GM23248 (cell line): Measurements from ENCODE around the gene DMTF1. TPM values are rescaled to one million over a fixed set of nuclear protein-coding genes. Genes with fewer than 3 reads are reported as not detected.

Source experiments
- DNase-seq: peaks from one replicate; pipeline ENCODE4 v3.0.0-alpha.2; 2015
- H2AFZ ChIP-seq: fragments of 200-600 bp; sonication (generic); 2 replicates; pipeline ENCODE4 v1.6.1; 2016; ENCODE audit warnings: antibody characterized with exemption
- H3F3A ChIP-seq: fragments of 200-600 bp; sonication (generic); 2 replicates; pipeline ENCODE4 v1.6.1; 2016; ENCODE audit warnings: mild to moderate bottlenecking, antibody characterized with exemption, mixed run types; ENCODE audit not compliant: insufficient read depth
- H3K27ac ChIP-seq: fragments of 200-600 bp; sonication (generic); 2 replicates; pipeline ENCODE4 v1.5.1; 2016; ENCODE audit warnings: mild to moderate bottlenecking
- H3K27me3 ChIP-seq: fragments of 200-600 bp; sonication (generic); replicated peaks from 2 replicates; pipeline ENCODE4 v1.6.1; 2016; ENCODE audit warnings: mild to moderate bottlenecking; ENCODE audit not compliant: insufficient read depth
- H3K36me3 ChIP-seq: fragments of 200-600 bp; sonication (generic); 2 replicates; pipeline ENCODE4 v1.6.1; 2016; ENCODE audit warnings: low read depth, mild to moderate bottlenecking
- H3K4me1 ChIP-seq: fragments of 200-600 bp; sonication (generic); 2 replicates; pipeline ENCODE4 v1.6.1; 2016; ENCODE audit warnings: mild to moderate bottlenecking; ENCODE audit not compliant: insufficient read depth
- H3K4me2 ChIP-seq: fragments of 200-600 bp; sonication (generic); one replicate; pipeline ENCODE4 v1.6.1; 2016; ENCODE audit warnings: mild to moderate bottlenecking; ENCODE audit not compliant: unreplicated experiment
- H3K4me3 ChIP-seq: fragments of 200-600 bp; sonication (generic); 2 replicates; pipeline ENCODE4 v1.5.1; 2016; ENCODE audit warnings: mild to moderate bottlenecking
- H3K79me2 ChIP-seq: fragments of 200-600 bp; sonication (generic); 2 replicates; pipeline ENCODE4 v1.6.1; 2016; ENCODE audit warnings: mild to moderate bottlenecking; ENCODE audit not compliant: insufficient read depth
- H3K9ac ChIP-seq: fragments of 200-600 bp; sonication (generic); 2 replicates; pipeline ENCODE4 v1.6.1; 2016; ENCODE audit warnings: mild to moderate bottlenecking
- H3K9me2 ChIP-seq: fragments of 200-600 bp; sonication (generic); 2 replicates; pipeline ENCODE4 v1.6.1; 2016; ENCODE audit warnings: mixed run types, mild to moderate bottlenecking, moderate library complexity; ENCODE audit not compliant: insufficient read depth
- H3K9me3 ChIP-seq: fragments of 200-600 bp; sonication (generic); one replicate; pipeline ENCODE4 v1.6.1; 2017; ENCODE audit warnings: low read depth
- H4K20me1 ChIP-seq: fragments of 200-600 bp; sonication (generic); 2 replicates; pipeline ENCODE4 v1.6.0; 2016; ENCODE audit not compliant: insufficient read depth
- EZH2 ChIP-seq: fragments of 200-600 bp; sonication (generic); IDR thresholded peaks from 2 replicates; pipeline ENCODE4 v1.6.1; 2018; ENCODE audit warnings: antibody characterized with exemption, mild to moderate bottlenecking; ENCODE audit not compliant: insufficient read depth, poor library complexity, severe bottlenecking
- EZH2phosphoT487 ChIP-seq: fragments of 200-600 bp; sonication (generic); IDR thresholded peaks from 2 replicates; pipeline ENCODE4 v1.6.1; 2018; ENCODE audit warnings: antibody characterized with exemption, moderate library complexity, mild to moderate bottlenecking, low read depth; ENCODE audit not compliant: insufficient read depth
- WGBS, 2 experiments: methylation state at CpG; one replicate each; pipeline ENCODE4 v1.1.6; 2015 to 2017; ENCODE audit warnings: low lambda C conversion rate in 2 of 2, low coverage in 1 of 2; ENCODE audit errors: missing lambda C conversion rate in 2 of 2; 5-methylcytosine and 5-hydroxymethylcytosine counted together
- in situ Hi-C: fragments of 300-500 bp; cut with MboI; formaldehyde crosslinking; loops from 2 replicates; pipeline ENCODE4 v1.15.0; 2020
- polyA plus RNA-seq: library from polyadenylated mRNA; unstranded; fragments of >200 nt; fragmentation: Nextera tagmentation; extraction: Ambion mirVana; gene quantifications from 2 replicates; pipeline ENCODE4 v1.2.1, GENCODE V29; 2016
- total RNA-seq: library from RNA; depleted of rRNA; stranded (reverse); fragments of >200 nt; shearing (Covaris generic); gene quantifications from 2 replicates; pipeline ENCODE4 v1.2.3, GENCODE V29; 2014

Gene DMTF1
- total and polyA plus RNA-seq, 2 experiments from 2014 or later = 28.4 to 28.6 TPM

DNA sequence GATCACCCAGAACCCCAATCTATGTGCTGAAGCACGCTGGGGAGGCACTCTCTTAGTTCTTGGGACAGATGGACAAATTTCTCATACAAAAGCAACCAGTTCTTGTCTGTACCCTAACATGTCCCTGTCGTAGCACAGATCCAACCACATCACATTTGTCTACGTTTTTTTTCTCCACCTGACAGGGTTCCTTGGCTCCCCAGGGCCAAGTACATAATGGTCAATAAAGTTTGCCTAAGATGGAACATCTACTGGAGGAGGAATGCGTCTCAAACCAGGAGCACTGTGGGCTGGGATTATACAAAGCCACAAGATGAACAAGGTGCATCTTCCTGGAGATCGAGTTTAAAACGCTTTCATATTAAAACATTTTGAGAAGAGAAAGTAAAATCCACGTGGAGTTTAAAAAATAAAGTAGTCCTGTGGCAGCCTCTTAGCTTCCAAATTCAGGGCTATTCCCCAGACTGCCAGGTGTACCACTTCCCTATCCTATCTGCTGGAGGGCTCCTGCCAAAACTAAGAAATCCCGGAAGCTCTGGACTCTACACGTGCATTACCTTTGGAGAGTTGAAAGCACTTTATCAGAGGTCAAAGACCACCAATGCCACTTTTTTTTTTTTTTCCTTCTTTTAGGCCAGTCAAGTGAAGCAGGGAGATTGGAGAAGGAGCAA is 65.9 kb downstream of the DMTF1 start:
- peaks cover 13% of the 10 kb centered on the region; the same call in 1 of the 2 replicates for H3F3A ChIP-seq
- 0 out of 2 replicates have a peak overlapping the region, but pooled peaks have one; percentile 91 for H3K27ac ChIP-seq
- H3K9ac ChIP-seq = peak overlapping the region; percentile 99
- no peak for DNase-seq
- H3K9me2 ChIP-seq = no peaks in the 10 kb centered on the region
- no peak overlapping the region; the same call in 1 of the 2 replicates for H2AFZ ChIP-seq
- no peak for TF ChIP-seq EZH2
- TF ChIP-seq EZH2phosphoT487 = no peak
- peak overlapping the region; percentile 94 for H3K4me2 ChIP-seq
- peaks cover 77% of the 10 kb centered on the region for H3K79me2 ChIP-seq
- peak overlapping the region; percentile 99 for H3K4me3 ChIP-seq
- WGBS, 2 experiments = 65% methylated on average over 9 of the region's 9 CpGs
- no peaks in the 10 kb centered on the region for H3K27me3 ChIP-seq
- H3K36me3 ChIP-seq = no peaks in the 10 kb centered on the region
- H4K20me1 ChIP-seq = no peaks in the 10 kb centered on the region
- in situ Hi-C loops = no loop called here
- no peaks in the 10 kb centered on the region for H3K9me3 ChIP-seq
- H3K4me1 ChIP-seq = peaks cover 38% of the 10 kb centered on the region

DNA sequence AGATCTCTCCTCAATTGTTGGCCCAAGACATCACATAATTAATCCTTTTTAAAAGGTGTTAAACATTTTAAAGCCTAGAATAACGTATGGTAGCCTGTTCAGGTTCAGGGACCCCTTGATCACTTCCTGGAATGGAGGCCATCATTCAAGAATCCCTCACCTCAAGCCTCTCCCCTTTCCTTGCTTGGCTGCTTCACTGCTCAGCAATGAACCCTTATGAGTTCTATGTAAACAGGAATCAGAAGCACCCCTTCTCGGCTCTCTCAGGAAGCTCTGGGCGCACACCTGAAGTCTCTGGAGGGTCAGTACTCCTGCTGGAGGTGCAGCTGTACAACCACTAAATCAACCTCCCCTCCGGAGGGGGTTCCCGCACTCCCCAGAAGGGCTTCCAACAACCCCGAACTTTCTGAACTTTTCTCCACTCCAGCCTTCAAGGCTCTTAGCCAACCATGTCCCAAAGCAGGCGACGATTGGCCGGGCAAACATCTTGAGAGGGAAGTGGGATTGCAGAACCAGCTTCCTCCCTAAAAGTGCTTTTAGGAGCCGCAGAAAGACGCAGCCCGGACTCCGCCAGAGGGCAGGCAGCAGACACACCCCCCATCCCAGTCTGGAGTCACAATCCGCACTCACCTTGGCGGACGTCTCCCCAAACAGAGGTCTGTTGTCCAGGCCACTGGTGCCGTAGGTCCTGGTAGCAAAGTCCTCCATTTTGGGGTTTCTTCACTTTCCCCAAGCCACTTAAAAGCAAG is 66.7 kb downstream of the DMTF1 start:
- WGBS, 2 experiments = 0 to 2% methylated on average over 17 of the region's 17 CpGs
- Histone ChIP-seq H3K4me1 (peaks cover 30% of the 10 kb centered on the region), H3K27me3 (no peaks in the 10 kb centered on the region), H3K4me2 (peak overlapping the region; percentile 94), H3K27ac (peak overlapping the region; percentile 91), H3K9ac (peak overlapping the region; percentile 99), H2AFZ (peak overlapping the region; percentile 89), H3K9me2 (no peaks in the 10 kb centered on the region), H4K20me1 (no peaks in the 10 kb centered on the region), H3F3A (peaks cover 13% of the 10 kb centered on the region; the same call in 1 of the 2 replicates), H3K9me3 (no peaks in the 10 kb centered on the region), H3K79me2 (peaks cover 68% of the 10 kb centered on the region), H3K36me3 (no peaks in the 10 kb centered on the region), H3K4me3 (peak overlapping the region; percentile 99)
- peak; percentile 78 for DNase-seq
- in situ Hi-C loops = no loop called here
- TF ChIP-seq EZH2phosphoT487 = no peak
- no peak for TF ChIP-seq EZH2

DNA sequence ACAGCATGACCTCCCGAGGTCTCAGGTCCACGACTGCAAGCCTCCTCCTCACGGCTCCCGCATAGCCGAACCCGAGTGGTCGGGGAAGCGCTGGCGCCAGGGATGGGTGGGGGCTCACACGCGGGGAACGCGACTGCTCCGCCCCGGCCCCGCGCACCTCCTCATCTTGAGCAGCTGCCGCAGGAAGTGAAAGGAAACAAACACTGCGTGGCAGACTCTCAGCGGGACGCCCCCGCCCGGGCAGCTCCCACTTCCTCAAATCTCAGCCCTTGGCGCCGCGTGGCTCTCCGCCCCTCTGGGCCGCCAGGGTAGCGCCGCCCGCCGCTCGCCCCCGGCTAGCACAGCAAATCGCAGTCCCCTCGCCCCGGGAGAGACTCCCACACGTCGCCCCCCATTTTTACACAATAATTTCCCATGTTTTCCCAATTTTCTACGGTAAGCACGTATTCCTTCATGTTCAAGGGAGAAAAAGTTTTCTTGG is 67.3 kb downstream of the DMTF1 start, which contains the start of gene TMEM243:
TMEM243 (minus strand) TSS at position 188 of the 481 bp plus-strand sequence. CDS start 229 bp downstream, outside the sequence.
- WGBS, 2 experiments = 0 to 2% methylated on average over 37 to 41 of the region's 41 CpGs

DNA sequence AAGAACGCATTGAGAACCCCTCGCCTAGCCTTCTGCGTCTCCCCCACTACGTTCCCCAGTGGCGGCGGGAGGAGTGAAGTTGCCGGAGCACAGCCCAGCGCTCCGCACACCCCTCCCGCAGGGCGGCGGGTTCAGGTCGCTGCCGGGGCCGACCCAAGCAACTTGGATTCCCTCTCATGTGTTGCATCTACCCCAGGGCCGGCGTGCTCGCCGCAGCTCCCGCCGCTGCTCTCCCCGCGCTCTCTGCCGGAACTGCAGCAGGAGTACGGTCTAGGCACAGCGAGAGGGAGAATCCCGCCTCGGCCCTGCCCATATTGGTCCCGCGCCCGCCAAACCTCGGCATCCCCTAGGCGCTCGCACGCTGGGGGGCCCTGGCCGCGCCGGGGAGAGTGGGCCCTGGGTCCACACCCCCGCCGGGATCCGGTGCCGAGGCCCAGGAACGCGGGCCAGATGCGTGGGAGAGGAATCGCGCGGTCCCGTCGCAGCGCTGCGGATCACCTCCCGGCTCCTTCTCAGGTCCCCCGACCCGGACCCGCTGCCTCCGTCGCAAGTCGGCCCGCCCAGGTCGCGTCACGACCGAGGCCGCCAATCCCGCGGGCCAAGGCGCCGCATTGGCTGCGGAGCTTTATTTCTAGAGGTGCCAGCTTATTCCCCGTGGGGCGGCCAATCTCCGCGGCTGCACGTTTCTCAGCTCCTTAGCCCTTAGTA is 67.9 kb downstream of the DMTF1 start:
- H3F3A ChIP-seq = peaks cover 13% of the 10 kb centered on the region; the same call in 1 of the 2 replicates
- DNase-seq = peak; percentile 93
- H3K4me1 ChIP-seq = peaks cover 22% of the 10 kb centered on the region
- no peaks in the 10 kb centered on the region for H4K20me1 ChIP-seq
- H3K79me2 ChIP-seq = peaks cover 56% of the 10 kb centered on the region
- peak overlapping the region; percentile 99 for H3K4me3 ChIP-seq
- H3K9me2 ChIP-seq = no peaks in the 10 kb centered on the region
- peak overlapping the region; percentile 94 for H3K4me2 ChIP-seq
- in situ Hi-C loops = no loop called here
- no peak for TF ChIP-seq EZH2
- no peak for TF ChIP-seq EZH2phosphoT487
- peak overlapping the region; percentile 99 for H3K9ac ChIP-seq
- peak overlapping the region; percentile 89 for H2AFZ ChIP-seq
- H3K27me3 ChIP-seq = no peaks in the 10 kb centered on the region
- no peaks in the 10 kb centered on the region for H3K36me3 ChIP-seq
- peak overlapping the region; percentile 91 for H3K27ac ChIP-seq
- 0 to 1% methylated on average over 73 to 74 of the region's 75 CpGs for WGBS, 2 experiments
- H3K9me3 ChIP-seq = no peaks in the 10 kb centered on the region

More for the DNA sequence above, 67.3 kb downstream of the DMTF1 start, which contains the start of gene TMEM243:
- no peaks in the 10 kb centered on the region for H4K20me1 ChIP-seq
- H3K4me2 ChIP-seq = peak within 1 kb of the TSS; percentile 94
- no peaks in the 10 kb centered on the region for H3K9me3 ChIP-seq
- H3K36me3 ChIP-seq = no peaks in the 10 kb centered on the region
- in situ Hi-C loops = no loop called here
- DNase-seq = peak; percentile 89
- H3K27ac ChIP-seq = peak within 1 kb of the TSS; percentile 91
- H3K4me3 ChIP-seq = peak within 1 kb of the TSS; percentile 99
- peaks cover 62% of the 10 kb centered on the region for H3K79me2 ChIP-seq
- H3F3A ChIP-seq = peaks cover 13% of the 10 kb centered on the region; the same call in 1 of the 2 replicates
- no peak for TF ChIP-seq EZH2phosphoT487
- no peak for TF ChIP-seq EZH2
- H2AFZ ChIP-seq = peak within 1 kb of the TSS; percentile 89
- peak within 1 kb of the TSS; percentile 99 for H3K9ac ChIP-seq
- H3K27me3 ChIP-seq = no peaks in the 10 kb centered on the region
- peaks cover 24% of the 10 kb centered on the region for H3K4me1 ChIP-seq
- H3K9me2 ChIP-seq = no peaks in the 10 kb centered on the region
